Occipital lobe (tissue), 2 donors: ENCODE data around the gene ARL8B. TPM values are rescaled to one million over a fixed set of nuclear protein-coding genes. Genes with fewer than 3 reads are reported as not detected.
"Not testable (repeated sequence)": the region's sequence is repeated elsewhere in the genome, so short reads cannot be mapped to it uniquely, and the experiment has no call there.

Source experiments
- DNase-seq: peaks from one replicate; lab custom pipeline; 2025; lab: John Stamatoyannopoulos, UW
- total RNA-seq: library from RNA; depleted of rRNA; stranded (reverse); fragments of >200 nt; gene quantifications from one replicate; pipeline ENCODE4 v1.2.3, GENCODE V29; 2014

Gene ARL8B
- total RNA-seq, 1 donor from 2014 or later, result 95.6 TPM

DNA sequence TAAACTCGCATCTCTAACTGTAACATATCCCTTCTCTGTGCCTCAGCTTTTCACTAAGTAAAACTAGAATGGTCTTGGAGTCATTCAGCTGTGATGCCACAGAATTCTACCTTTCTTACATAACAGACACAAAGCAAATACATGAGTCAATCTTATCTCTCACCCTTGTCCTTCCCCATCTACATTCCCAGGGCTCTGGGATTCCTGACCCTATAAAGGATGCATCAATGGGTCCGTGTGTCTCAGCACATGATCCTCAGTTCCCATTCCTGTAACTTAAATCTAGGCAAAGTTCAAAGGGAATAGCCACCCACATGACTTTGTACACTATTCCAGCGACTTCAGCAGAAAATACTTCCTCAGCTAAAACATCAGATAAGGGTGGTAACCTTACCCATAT is 11.8 kb upstream of the ARL8B start:
- DNase-seq, result no peak

DNA sequence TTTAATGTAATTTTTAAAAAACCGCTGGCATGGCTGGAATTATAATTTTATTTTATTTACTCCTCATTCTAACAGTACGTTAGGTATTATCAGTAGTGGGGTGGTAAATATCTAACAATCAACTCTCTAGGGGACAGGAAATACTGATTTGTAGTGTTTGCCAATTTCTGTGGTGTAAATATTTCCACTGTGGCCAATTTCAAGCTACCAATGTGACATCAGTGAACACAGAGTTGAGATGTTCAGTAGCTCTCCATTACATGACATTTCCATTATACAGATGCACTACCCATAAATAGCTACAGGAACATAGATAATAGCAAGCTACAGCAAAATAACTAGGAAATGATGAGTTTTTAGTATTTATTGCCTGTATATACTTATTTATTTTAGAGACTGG is 10.0 kb upstream of the ARL8B start:
- no peak for DNase-seq

- not testable (repeated sequence) for DNase-seq
Observed at GRCh38 chr3:5113726-5114125, 8.4 kb upstream of the ARL8B start.

- no peak for DNase-seq
Observed at GRCh38 chr3:5115506-5116162, 6.5 kb upstream of the ARL8B start.

DNA sequence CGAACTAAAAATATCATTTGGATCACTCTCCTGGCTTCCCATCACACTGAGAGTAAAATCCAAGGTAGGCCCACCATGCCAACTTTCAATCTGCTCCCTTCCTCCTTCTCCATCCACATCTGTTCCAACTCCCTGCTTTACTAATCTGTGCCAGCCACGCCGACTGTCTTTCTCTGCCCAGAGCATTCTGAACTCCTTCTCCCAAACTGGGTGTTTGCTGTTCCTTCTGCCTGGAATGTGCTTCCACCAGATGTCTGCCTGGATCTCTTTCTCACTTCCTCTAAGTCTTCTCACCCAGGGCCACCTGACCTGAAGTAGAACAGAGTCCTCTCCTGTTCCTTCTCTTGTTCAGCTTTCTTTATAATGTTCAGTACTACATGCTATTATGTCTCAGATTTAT is 5.6 kb upstream of the ARL8B start:
- DNase-seq, result peak; percentile 31

GRCh38 chr3:5120446-5120845 is 1.6 kb upstream of the ARL8B start:
- DNase-seq, result no peak

- no peak for DNase-seq
Observed at GRCh38 chr3:5122741-5123706, 932 bp downstream of the ARL8B start.

GRCh38 chr3:5123937-5124336 is 1.8 kb downstream of the ARL8B start:
- DNase-seq, result no peak

DNA sequence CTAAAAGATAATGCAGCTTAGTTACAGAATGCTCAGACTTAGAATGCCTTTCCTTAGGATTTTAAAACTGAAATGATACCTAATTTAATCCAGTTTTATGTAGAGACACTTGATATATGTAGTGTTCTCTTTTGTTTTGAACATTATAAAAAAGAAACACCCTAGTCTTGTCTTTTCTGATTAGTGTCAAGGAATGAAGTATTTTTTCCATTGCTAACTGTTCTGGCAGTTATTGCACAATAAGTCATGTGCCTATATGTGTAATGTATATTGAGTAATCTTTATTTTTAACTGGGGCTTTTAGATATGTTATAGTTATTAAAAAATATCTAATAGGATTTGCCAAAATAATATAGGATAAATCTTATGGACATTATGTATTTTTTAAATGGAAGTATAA is 4.5 kb downstream of the ARL8B start:
- no peak for DNase-seq

GRCh38 chr3:5128849-5129248 is 6.8 kb downstream of the ARL8B start:
- DNase-seq, result no peak

GRCh38 chr3:5133239-5134018 is 11.3 kb downstream of the ARL8B start:
- DNase-seq, result no peak

- DNase-seq, result no peak
Observed at GRCh38 chr3:5134019-5134391, 11.9 kb downstream of the ARL8B start.

DNA sequence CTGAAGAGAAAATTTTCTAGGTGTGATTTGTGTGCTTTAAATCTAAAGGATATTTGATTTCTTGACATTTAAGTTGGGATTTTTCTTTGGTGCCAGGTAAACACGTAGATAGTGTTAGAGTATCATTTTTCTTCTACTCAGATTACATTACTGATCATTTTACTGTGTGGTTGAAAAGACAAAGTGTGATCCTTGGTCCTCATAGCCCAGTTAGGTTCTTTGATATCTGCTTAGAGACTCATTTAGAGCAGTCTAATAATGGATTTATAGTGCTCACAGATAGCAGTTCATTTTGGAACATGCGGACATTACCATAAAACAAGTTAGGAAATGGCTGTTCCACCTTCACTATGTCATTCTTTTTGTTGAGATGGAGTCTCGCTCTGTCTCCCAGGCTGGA is 12.4 kb downstream of the ARL8B start:
- no peak for DNase-seq

DNA sequence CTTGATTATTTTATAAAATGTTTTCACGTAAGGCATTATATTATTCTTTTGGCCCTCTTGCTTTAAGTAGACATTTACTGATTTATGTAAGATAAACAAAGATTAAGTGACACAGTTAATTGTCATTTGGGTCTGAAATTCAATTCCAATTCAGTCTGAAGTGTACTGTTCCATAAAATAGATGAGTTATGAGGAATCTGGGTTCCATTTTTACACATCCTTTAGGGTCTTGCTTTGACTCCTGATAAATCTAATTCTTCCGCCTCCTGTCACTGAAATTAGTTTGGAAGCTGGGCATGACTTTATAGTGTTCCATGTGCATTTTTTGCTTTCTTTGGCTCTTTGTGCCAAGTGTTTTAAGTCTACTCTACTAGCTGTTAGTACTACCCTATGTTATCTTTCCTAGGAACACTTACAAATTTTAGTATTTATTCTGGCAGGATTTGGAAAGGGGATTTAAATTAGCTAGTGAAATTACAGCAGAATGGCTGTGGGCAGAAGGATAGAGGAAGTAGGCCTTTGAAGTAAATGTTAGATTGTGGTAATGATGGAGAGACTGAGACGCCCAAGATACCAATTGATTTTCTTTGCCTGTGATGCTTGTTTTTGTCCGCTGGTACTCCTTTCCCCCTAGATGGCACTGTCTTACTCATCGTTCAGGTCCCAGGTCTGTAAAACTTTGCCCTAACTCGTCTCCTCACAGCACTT is 14.3 kb downstream of the ARL8B start:
- DNase-seq, result no peak

DNA sequence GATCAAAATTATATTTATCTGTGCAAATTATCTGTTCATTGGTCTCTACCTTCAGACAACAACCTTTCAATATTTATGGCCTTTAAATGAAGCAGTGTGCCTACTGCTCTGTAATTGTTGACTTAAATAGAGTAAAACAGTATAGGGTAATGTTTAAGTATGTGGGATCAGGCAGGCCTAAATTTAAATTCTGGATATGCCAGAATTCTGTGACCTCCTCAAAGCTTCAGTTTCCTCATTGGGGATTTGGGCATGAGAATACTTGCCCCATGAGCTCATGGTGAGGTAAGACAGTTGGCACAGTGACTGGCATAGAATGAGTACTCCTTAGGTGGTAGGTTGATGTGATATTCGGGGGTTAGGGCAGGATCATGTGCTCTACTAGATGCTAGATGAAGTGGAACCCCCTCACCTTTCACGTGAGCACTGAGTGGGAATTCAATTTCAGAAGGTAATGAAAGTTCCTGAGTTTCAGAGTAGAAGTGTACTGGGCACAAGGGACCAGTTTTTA is 14.9 kb downstream of the ARL8B start:
- DNase-seq, result no peak

GRCh38 chr3:5138214-5138981 is 16.3 kb downstream of the ARL8B start:
- no peak for DNase-seq

- DNase-seq, result no peak
Observed at GRCh38 chr3:5140230-5140621, 18.1 kb downstream of the ARL8B start.

- DNase-seq, result no peak
Observed at GRCh38 chr3:5140839-5141238, 18.7 kb downstream of the ARL8B start.

DNA sequence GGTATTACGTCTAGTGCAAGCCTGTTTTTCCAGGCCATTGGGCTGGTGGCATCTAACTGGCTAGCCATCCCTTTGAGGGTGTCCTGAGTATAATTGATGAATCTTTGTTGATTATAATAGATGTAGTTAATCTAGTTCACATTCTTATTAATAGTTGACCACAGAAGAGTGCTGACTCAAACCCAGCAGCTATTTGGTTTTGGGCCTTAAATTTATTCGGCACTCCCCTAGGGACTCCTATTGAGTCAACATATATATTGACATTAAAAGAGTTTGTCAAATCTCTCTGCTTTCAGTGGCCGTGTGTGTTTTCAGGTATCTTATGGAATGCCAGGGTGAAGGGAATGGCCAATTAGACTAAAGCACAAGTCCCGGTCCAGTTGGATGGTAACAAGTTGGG is 19.7 kb downstream of the ARL8B start:
- DNase-seq, result no peak

DNA sequence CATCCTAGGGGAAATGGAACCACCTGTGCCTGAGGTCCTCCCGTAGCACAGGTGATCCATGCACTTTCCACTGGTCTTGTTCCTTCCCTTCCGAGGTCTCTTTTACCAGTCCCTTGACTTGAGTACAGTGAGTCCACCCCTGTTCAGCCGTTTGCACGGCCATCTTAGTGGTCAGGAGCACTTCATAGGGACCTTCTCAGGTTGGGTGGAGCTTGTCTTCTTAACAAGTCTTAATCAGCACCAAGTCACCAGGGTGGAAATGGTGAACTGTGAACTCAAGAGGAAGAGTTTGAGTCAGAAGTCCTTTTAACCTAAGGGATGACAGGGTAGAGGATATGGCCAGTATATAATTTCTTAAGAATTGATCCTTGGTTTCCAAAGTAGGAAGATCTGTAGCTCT is 21.4 kb downstream of the ARL8B start:
- DNase-seq, result no peak
